Measurements from ENCODE around the gene PDXK. TPM values are rescaled to one million over a fixed set of nuclear protein-coding genes. Genes with fewer than 3 reads are reported as not detected.

The PDXK gene
- total and polyA plus RNA-seq, 2 of the 8 experiments (the other 6 are each of a cell fraction or from before 2014, with no cell fraction given) = 78.0 to 112 TPM

DNA sequence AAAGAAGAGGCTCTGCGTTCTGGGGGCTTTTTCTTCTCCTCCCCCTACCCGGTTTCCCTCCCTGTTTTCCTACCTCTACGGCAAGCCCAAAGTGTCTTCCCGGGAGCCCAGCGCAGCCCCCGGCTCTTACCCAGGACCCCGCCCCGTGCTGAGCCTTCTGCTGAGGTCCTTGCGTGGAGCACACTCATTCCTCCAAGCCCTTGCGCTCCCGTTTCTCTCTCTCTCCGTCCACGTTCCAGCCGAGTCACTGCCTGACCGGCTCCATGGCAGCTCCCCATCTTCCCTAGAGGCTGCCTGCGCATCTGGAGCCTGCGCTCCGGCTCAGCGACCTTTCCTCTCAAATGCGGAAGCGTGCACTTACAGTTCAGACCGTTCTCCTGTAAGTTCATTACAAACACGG lies 24.9 kb upstream of the PDXK start:
- Histone ChIP-seq H3K4ac (replicated peaks; ENCODE audit: insufficient read length, low read depth, low read length) (no peak overlapping the region), H2BK12ac (ENCODE audit: low read depth, low read length) (no peak overlapping the region), H4K20me1 (replicated peaks in 1 of 2; ENCODE audit: control insufficient read depth in 1 of 2, insufficient read depth in 2 of 2, low read length in 2 of 2) (peaks cover 2 to 8% of the 10 kb centered on the region in 2 experiments), H3K36me3 (ENCODE audit: control insufficient read depth in 2 of 4, insufficient read depth in 4 of 4, low read length in 3 of 4) (peaks cover 16 to 67% (median 45%) of the 10 kb centered on the region in 4 experiments; a peak in 7 of 8 replicates), H4K5ac (ENCODE audit: insufficient read length, low read depth, low read length) (no peak overlapping the region), H2BK120ac (replicated peaks; ENCODE audit: low read depth, low read length) (no peak overlapping the region), H2BK5ac (ENCODE audit: low read depth, low read length) (no peak overlapping the region), H3K18ac (ENCODE audit: extremely low read depth, low read length) (no peak overlapping the region), H2BK20ac (ENCODE audit: low read length) (no peak overlapping the region), H3K9ac (replicated peaks in 1 of 4; ENCODE audit: extremely low read depth in 1 of 4, low read depth in 3 of 4, low read length in 3 of 4) (no peak overlapping the region), H4K8ac (ENCODE audit: extremely low read depth, insufficient read depth, low read length) (peak overlapping the region; percentile 31; the same call in 1 of the 2 replicates), H3K4me3 (ENCODE audit: extremely low read depth in 1 of 4, insufficient read depth in 2 of 4, low read depth in 3 of 4, low read length in 4 of 4) (no peak overlapping the region), H2BK15ac (ENCODE audit: low read length) (no peak overlapping the region), H3K27me3 (replicated peaks in 1 of 4; ENCODE audit: control insufficient read depth in 3 of 4, extremely low read depth in 1 of 4, insufficient read depth in 3 of 4, low read length in 3 of 4) (no peaks in the 10 kb centered on the region), H3K27ac (ENCODE audit: low read depth, low read length) (no peak overlapping the region), H3K56ac (replicated peaks; ENCODE audit: insufficient read length, low read depth, low read length) (no peak overlapping the region), H3K14ac (ENCODE audit: insufficient read length) (no peak overlapping the region), H3K79me2 (ENCODE audit: control insufficient read depth in 1 of 2, insufficient read depth in 2 of 2, low read length in 2 of 2) (no peaks in the 10 kb centered on the region), H3K79me1 (ENCODE audit: low read depth, low read length) (0 out of 2 replicates have a peak, but pooled peaks cover 2% of the 10 kb centered on the region), H3K4me2 (ENCODE audit: insufficient read depth in 1 of 2, low read depth in 2 of 2, low read length in 2 of 2) (no peak overlapping the region), H2AFZ (ENCODE audit: low read length) (no peak overlapping the region), H3K9me3 (ENCODE audit: insufficient read depth in 2 of 2, low read depth in 1 of 2, low read length in 1 of 2) (no peaks in the 10 kb centered on the region), H3K23ac (ENCODE audit: insufficient read length) (no peak overlapping the region), H4K91ac (replicated peaks; ENCODE audit: insufficient read length, low read length) (no peak overlapping the region), H3K4me1 (replicated peaks in 1 of 4; ENCODE audit: control insufficient read depth in 3 of 4, insufficient read depth in 4 of 4, low read length in 3 of 4) (no peaks in the 10 kb centered on the region), H3K23me2 (ENCODE audit: low read depth, low read length) (no peaks in the 10 kb centered on the region), H2AK5ac (ENCODE audit: low read depth, low read length) (no peak overlapping the region)
- CTCF ChIA-PET (ENCODE audit: partially characterized antibody) = interaction anchor here (1.1 to 2.6 kb wide), 4 partner anchors 12 to 75 kb away, joined by 3 to 11 read pairs (median 4); no protein-coding TSS in a partner anchor
- TF ChIP-seq EP300 (IDR thresholded peaks at IDR 0.05; ENCODE audit: borderline replicate concordance in 1 of 2, low read depth in 2 of 2, low read length in 2 of 2) (no peak), TEAD4 (IDR thresholded peaks at IDR 0.05; ENCODE audit: low read depth, low read length) (no peak), JUN (IDR thresholded peaks at IDR 0.05; ENCODE audit: low read depth, low read length) (no peak), BRCA1 (IDR thresholded peaks at IDR 0.05; ENCODE audit: low read depth, low read length) (no peak), CHD2 (IDR thresholded peaks at IDR 0.05; ENCODE audit: low read length) (no peak), TCF12 (IDR thresholded peaks at IDR 0.05; ENCODE audit: low read depth, low read length) (no peak), JUND (IDR thresholded peaks at IDR 0.05; ENCODE audit: low read length) (no peak), RAD21 (IDR thresholded peaks at IDR 0.05 in 1 of 2, conservative IDR thresholded peaks at IDR 0.05 in 1 of 2; ENCODE audit: low read depth in 2 of 2, low read length in 2 of 2) (no peak), ASH2L (IDR thresholded peaks at IDR 0.05; ENCODE audit: low read length) (no peak), SRF (IDR thresholded peaks at IDR 0.05; ENCODE audit: low read depth, low read length) (no peak)
- TF ChIP-seq, protein P1, sequence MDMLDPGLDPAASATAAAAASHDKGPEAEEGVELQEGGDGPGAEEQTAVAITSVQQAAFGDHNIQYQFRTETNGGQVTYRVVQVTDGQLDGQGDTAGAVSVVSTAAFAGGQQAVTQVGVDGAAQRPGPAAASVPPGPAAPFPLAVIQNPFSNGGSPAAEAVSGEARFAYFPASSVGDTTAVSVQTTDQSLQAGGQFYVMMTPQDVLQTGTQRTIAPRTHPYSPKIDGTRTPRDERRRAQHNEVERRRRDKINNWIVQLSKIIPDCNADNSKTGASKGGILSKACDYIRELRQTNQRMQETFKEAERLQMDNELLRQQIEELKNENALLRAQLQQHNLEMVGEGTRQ (IDR thresholded peaks at IDR 0.05; ENCODE audit: low read length) = no peak
- no peak for FAIRE-seq
- WGBS, 2 experiments (ENCODE audit: extremely low coverage in 1 of 2, insufficient coverage in 1 of 2, insufficient read length in 1 of 2, insufficient replicate concordance in 2 of 2, low coverage in 1 of 2, low lambda C conversion rate in 2 of 2, missing lambda C conversion rate in 1 of 2) = 91% methylated on average over 23 of the region's 23 CpGs; no CpG with 5 or more reads in 1 of the 2 experiments
- POLR2A ChIA-PET (ENCODE audit: partially characterized antibody) = interaction anchor here (1.2 to 1.6 kb wide), 7 partner anchors 10 to 48 kb away, joined by 3 to 5 read pairs (median 3); no protein-coding TSS in a partner anchor
- no peak for DNase-seq (ENCODE audit: low read depth in 1 of 2, low spot score in 2 of 2)

All from H1 (cell line).